Keratinocyte (primary cell): ENCODE data around the gene CGREF1.
"Not testable (repeated sequence)": the region's sequence is repeated elsewhere in the genome, so short reads cannot be mapped to it uniquely, and the experiment has no call there.

Experiments
- CTCF ChIP-seq, 3 experiments: IDR thresholded peaks in 1 of 3; conservative IDR thresholded peaks in 1 of 3; optimal IDR thresholded peaks in 1 of 3; 2 replicates in 2 of 3; 3 replicates in 1 of 3; pipeline versions ENCODE3 to v1.5.1; 2011; ENCODE audit warnings: low read length in 3 of 3, mild to moderate bottlenecking in 3 of 3, moderate library complexity in 2 of 3, control low read depth in 1 of 3, inconsistent platforms in 1 of 3; ENCODE audit not compliant: insufficient read depth in 2 of 3; ENCODE audit errors: extremely low read depth in 1 of 3
- EZH2 ChIP-seq: IDR thresholded peaks from one replicate; pipeline ENCODE4 v1.6.1; 2012; ENCODE audit warnings: inconsistent platforms, mild to moderate bottlenecking, low read length, moderate library complexity

- not testable (repeated sequence) for TF ChIP-seq CTCF (optimal IDR thresholded peaks at IDR 0.05 in 1 of 3, IDR thresholded peaks at IDR 0.05 in 1 of 3, conservative IDR thresholded peaks at IDR 0.05 in 1 of 3; ENCODE audit: extremely low read depth in 1 of 3, insufficient read depth in 2 of 3, low read length in 3 of 3); EZH2
These were observed 7.4 kb downstream of the CGREF1 start for GRCh38 chr2:27111392-27112078.
